ENCODE measurements around the gene PDZD8.
"Not testable (repeated sequence)": the region's sequence is repeated elsewhere in the genome, so short reads cannot be mapped to it uniquely, and the experiment has no call there.

Gene PDZD8

GRCh38 chr10:117342641-117343040 lies 32.6 kb downstream of the PDZD8 start:
- DNase-seq: no peak

DNA sequence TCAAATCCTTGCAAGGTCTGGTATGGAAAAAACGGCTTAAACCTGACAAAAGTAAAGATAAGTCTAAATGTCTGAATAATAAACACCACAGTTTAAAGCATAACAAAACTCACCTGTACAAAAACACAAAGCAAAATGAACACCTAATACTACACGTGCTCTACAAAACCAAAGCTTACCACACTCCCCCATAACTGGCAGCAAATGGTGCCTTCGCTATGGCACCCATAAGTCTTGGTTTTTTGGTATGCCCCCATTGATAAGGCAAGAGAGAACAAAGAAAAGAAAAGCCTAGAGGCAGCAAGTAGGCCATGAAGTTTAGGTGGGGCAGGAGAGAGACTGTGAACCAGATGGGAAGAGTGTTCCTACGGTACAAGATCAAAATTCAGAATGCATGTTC lies 34.2 kb downstream of the PDZD8 start:
- no peak for DNase-seq

DNA sequence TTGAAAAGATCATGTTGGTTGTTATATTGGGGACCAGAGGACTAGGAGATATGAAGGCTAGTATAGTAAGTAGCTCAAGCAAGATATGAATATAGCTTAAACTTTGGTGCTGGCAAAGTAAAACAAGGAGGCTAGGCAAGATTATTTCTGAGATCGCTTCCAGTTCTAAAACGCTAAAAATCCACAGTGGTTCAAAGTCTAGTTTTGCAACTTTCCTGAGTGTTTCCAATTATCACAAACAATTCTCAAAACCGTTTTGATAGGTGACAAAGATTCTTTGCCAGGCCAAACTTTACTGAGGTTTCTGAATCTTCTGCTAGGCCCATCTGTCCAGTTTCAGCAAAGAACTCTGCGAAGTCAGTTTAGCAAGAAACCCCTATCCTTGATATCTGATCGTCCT lies 35.3 kb downstream of the PDZD8 start:
- DNase-seq: no peak

DNA sequence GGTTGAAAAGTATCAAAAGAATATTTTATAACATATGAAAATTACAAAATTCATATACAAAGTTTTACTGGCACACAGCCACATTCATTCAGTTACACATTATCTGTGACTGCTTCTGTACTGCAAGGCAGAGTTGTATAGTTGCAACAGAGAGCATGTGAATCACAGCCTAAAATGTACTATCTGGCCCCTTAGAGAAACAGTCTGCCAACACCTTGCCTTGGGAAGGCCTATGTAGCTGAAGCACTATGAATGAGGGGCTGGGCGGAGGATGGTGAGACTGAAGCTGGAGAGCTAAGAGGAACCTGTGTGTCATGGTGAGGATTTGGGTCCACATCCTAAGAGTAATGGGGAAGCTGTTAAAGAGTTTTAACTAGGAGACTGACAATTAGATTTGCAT lies 35.7 kb downstream of the PDZD8 start:
- DNase-seq: no peak

DNA sequence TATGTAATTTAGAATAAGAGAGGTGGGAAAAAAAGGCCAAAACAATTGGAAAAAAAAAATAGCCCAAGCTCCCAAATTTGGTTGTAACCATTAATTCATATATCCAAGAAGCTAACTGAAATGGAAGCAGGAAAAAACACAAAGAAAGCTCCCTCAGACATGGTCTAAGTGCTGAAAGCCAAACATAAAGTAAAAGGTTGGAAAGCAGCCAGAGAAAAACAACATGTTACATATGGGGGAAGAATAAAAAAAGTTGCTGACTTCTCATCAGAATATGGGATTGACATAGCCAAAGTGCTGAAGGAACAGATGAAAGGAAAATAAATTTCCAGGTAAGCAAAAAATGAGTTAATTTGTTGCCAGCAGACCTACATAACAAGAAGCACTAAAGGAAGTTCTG lies 40.3 kb downstream of the PDZD8 start:
- no peak for DNase-seq

DNA sequence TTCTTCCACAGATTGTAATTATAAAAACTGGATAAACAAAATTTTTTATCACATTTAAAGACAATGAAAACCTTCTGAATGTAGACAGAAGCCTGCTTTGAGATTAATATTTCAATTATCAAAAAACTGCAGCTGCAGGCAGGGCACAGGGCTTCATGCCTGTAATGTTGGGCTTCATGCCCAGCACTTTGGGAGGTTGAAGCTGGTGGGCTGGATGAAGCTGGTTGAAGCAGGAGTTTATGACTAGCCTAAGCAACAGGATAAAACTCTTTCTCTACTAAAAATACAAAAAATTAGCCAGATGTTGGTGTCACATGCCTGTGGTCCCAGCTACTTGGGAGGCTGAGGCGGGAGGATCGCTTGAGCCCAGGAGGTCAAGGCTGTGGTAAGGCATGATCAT lies 41.2 kb downstream of the PDZD8 start:
- no peak for DNase-seq

DNA sequence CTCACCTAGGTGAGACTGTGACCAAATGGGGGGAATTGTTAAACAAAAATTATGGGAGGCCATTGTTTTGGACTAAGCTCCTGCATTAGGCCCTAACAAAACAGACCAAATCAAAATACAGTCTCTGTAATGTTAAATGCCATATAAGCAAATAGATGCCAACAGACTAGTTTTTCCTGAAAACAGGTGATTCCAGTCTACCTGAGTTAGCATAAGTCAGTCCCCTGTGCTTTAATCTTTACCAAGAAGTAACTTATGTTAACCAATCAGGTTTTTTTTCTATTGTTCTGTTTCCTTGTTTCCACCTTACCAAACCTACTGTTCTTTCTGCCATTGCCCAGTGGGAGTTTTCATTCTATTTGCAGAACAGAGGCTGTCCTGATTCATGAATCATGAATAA lies 48.0 kb downstream of the PDZD8 start:
- DNase-seq: no peak

GRCh38 chr10:117324367-117324766 lies 50.9 kb downstream of the PDZD8 start:
- no peak for DNase-seq

- DNase-seq: no peak
Observed at GRCh38 chr10:117322260-117322659, 53.0 kb downstream of the PDZD8 start.

DNA sequence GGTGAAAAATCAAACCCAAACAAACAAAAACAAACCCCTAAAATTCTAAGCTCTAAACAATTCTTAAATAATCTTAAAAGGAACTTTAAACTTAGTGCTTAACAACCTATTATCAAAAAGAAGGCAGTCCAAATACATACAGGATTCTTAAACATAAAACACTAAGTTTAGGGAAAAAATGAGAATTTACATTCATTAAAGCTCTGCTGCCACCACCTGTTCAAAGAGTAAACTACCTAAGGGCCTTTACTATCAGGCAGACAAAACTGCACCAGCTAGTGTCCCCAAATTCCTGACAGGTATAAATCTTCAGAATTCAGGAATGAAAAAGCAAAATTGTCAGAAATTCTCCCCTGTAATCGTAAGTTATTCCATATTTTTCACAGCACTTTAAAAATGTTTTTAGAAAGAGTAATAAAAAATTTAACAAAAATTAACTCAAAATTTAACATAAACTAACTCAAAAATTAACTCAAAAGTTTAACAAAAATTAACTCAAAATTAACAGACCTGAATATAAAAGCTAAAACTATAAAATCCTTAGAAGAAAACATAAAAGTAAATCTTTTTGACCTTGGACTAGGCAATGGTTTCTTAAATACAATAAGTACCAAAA lies 55.1 kb downstream of the PDZD8 start:
- no peak for DNase-seq

GRCh38 chr10:117318909-117319308 lies 56.3 kb downstream of the PDZD8 start:
- no peak for DNase-seq

- no peak for DNase-seq
Observed at GRCh38 chr10:117316701-117317100, 58.5 kb downstream of the PDZD8 start.

- no peak for DNase-seq
Observed at GRCh38 chr10:117313641-117314040, 61.6 kb downstream of the PDZD8 start.

DNA sequence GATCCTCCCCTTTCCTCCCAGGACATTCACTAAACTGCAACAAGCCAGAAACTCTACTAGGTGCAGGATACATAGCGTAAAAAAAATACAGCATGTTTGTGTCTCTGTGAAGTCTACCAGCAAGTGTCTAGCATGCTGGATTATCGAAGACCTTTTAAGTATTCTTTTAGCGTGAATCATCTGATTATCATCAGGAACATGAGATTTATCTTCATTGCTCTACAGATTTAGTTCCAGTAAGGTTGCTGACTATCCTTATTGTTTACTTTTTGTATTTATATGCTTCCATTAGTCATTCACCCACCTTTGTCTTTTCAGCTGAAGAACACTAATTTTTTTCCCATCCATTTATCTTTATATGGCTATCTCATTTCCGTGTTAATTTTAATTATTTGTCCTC lies 62.8 kb downstream of the PDZD8 start:
- DNase-seq: no peak

DNA sequence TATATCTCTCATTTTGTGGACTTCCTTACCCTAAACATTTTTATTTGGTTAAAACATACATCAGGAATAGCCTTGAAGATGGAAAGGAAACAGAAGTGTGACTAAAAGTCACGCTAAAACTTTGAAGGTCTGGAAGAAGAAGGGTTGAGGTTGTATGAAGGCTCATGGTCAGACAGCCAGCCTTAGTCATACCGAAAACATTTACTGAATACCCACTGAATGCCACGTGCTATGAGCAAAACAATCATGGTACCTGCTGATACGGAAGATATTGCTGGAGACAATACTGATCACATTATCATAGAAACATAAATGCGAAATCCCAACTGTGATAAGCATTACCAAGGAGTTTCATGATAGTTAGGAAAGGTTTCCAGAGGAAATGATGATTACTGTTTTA lies 64.0 kb downstream of the PDZD8 start:
- no peak for DNase-seq

- DNase-seq: no peak
Observed at GRCh38 chr10:117306674-117307073, 68.6 kb downstream of the PDZD8 start.

- DNase-seq: not testable (repeated sequence)
Observed at GRCh38 chr10:117303451-117303850, 71.8 kb downstream of the PDZD8 start.

DNA sequence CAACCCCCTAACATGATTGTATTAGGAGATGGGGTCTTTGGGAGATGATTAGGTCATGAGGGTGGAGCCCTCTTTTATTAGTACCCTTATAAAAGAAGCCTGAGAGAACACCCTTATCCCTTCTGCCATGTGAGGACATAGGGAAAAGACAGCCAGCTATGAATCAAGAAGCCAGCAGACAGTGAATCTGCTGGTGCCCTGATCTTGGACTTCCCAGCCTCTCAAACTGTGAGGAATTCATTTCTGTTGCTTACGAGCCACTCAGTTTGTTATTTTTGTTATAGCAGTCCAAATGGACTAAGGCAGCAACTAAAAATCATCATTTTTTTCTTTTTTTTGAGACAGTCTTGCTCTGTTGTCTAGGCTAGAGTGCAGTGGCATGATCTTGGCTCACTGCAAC lies 74.6 kb downstream of the PDZD8 start:
- DNase-seq: no peak

DNA sequence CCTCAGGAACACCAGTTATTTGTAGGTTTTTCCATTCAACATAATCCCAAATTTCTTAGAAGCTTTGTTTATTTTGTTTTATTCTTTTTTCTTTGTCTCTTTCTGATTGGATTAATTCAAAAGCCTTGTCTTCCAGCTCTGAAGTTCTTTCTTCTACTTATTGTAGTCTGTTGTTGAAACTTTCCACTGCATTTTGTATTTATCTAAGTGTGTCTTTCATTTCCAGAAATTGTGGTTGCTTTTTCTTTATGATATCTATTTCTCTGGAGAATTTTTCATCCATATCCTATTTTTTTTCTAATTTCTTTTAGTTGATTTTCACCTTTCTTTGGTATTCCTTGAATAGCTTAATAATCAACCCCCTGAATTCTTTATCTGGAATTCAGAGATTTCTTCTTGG lies 75.8 kb downstream of the PDZD8 start:
- no peak for DNase-seq

GRCh38 chr10:117298219-117298618 lies 77.0 kb downstream of the PDZD8 start:
- DNase-seq: no peak

GRCh38 chr10:117294735-117295134 lies 80.5 kb downstream of the PDZD8 start:
- DNase-seq: no peak

DNA sequence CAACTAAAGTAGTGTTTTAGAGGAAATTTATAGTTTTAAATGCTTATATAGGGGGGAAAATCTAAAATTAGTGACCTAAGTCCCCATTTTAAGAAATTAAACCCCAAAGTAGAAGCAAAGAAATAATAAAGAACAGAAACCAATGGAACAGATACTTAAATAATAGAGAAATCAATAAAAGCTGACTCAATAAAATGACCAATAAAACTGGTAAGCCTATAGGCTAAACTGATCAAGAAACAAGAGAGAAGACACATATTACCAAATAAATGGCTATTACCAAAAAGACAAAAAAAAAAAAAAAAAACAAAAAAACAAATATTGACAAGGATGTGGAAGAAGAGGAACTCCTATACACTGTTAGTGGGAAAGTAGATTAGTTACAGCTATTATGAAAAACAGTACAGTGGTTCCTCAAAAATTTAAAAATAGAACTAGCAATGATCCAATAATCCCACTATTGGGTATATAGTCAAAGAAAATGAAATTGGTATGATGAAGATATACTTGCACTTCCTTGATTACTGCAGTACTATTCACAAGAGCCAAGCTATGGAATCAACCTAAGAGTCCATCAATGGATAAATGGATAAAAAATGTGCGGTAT lies 81.1 kb downstream of the PDZD8 start:
- DNase-seq: no peak

- not testable (repeated sequence) for DNase-seq
Observed at GRCh38 chr10:117290872-117291271, 84.4 kb downstream of the PDZD8 start.

DNA sequence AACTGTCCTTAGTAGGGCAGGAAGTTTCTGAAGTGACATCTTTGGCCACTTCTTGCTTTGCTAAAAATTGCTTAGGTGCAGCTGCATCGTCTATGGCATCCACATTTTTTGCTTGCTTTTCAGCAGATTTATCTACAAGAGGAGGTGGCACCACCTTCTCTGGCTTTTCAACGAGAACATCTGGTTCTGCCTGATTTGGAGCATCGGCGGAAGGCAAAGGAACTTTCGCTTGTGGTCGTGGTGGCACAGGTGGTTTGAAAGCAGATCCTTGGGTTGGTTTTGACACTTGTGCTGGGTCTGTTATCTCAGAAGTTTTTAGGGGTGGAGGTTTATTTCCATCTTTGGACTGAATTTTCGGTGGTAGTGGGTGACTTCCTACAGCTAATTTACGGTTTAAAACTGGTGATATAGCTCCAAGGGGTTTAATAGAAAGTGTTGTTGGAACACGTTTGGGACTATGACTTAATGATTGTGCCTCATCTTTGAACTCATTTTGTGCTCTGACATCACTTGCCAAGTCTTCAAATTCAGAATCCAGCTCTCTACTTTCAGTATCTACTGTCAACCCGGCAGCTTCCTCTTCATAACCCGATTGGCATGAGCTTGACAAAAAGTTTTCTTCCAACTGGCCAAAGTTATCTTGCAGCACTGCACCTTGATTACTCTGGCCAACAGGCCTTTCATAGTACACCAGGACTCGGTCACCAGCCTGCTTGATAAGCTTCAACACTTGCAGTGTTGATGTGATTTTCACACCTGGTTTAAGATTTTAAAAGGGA lies 90.3 kb downstream of the PDZD8 start:
- DNase-seq: no peak
